Ishikawa (cell line): ENCODE data around the gene CBARP.

Source experiments
- CEBPB ChIP-seq: IDR thresholded peaks from 2 replicates; pipeline ENCODE4 v1.6.1; 2012
- CREB1 ChIP-seq: IDR thresholded peaks from 2 replicates; pipeline ENCODE4 v1.6.1; 2012; ENCODE audit warnings: low read depth
- EGR1 ChIP-seq: IDR thresholded peaks from 2 replicates; pipeline ENCODE4 v1.6.1; 2012
- MAX ChIP-seq: IDR thresholded peaks from 2 replicates; pipeline ENCODE4 v1.6.1; 2012
- RAD21 ChIP-seq: IDR thresholded peaks from 2 replicates; pipeline ENCODE4 v1.6.1; 2012; ENCODE audit warnings: low read depth
- TAF1 ChIP-seq: IDR thresholded peaks from 2 replicates; pipeline ENCODE4 v1.6.1; 2012; ENCODE audit warnings: low read depth, mild to moderate bottlenecking
- TEAD4 ChIP-seq: IDR thresholded peaks from 2 replicates; pipeline ENCODE4 v1.6.1; 2012
- USF1 ChIP-seq: IDR thresholded peaks from 2 replicates; pipeline ENCODE4 v1.6.1; 2012
- ZBTB7A ChIP-seq: IDR thresholded peaks from 2 replicates; pipeline ENCODE4 v1.6.1; 2012; ENCODE audit warnings: low read depth

GRCh38 chr19:1218751-1219567 lies 18.8 kb downstream of the CBARP start:
- no peak for TF ChIP-seq RAD21
- no peak for TF ChIP-seq CREB1
- TF ChIP-seq EGR1: no peak
- TF ChIP-seq MAX: no peak
- TF ChIP-seq TAF1: no peak
- TF ChIP-seq USF1: no peak
- TF ChIP-seq CEBPB: no peak
- no peak for TF ChIP-seq TEAD4
- TF ChIP-seq ZBTB7A: no peak
